ENCODE data around the gene CLDN3.
"Not testable (repeated sequence)": the region's sequence is repeated elsewhere in the genome, so short reads cannot be mapped to it uniquely, and the experiment has no call there.

The CLDN3 gene, protein sequence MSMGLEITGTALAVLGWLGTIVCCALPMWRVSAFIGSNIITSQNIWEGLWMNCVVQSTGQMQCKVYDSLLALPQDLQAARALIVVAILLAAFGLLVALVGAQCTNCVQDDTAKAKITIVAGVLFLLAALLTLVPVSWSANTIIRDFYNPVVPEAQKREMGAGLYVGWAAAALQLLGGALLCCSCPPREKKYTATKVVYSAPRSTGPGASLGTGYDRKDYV

GRCh38 chr7:73770002-73770859 lies at the start of gene CLDN3:
TSS of gene CLDN3 (minus strand) at chr7:73770270. CDS start at chr7:73770049, 221 bp downstream.
- DNase-seq = no peak

DNA sequence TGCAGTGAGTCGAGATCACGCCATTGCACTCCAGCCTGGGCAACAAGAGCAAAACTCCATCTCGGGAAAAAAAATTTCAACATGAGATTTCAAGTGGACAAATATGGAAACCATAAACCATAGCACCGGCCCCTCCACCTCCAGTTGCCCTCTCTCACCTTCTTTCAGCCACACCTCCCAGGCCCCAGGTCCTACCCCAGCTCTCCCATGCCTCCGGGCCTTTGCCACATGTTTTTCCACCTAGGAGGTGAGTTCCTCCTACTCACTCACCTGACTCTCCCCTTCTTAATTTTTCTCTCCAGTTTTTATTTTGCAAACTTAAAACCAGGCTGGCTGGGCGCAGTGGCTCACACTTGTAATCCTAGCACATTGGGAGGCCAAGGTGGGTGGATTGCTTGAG lies 47.1 kb upstream of the CLDN3 start:
- no peak for DNase-seq

- DNase-seq = no peak
These were observed 45.4 kb upstream of the CLDN3 start for GRCh38 chr7:73815436-73815835.

DNA sequence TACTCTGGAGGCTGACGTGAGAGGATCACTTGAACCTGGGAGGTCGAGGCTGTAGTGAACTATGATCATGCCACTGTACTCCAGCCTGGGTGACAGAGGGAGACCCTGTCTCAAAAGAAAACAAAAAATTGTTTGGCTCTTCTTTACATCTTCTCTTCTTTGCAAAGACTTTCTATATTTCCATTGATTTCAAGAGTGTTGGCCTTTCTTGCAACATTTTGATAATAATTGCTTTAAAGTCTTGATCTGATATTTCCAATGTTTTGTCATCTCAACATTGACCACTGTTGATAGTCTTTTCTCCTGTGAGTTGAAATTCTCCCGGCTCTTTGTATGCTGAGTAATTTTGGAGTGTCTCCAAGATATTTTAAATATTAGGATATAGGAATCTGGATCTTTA lies 42.9 kb upstream of the CLDN3 start:
- DNase-seq = no peak

DNA sequence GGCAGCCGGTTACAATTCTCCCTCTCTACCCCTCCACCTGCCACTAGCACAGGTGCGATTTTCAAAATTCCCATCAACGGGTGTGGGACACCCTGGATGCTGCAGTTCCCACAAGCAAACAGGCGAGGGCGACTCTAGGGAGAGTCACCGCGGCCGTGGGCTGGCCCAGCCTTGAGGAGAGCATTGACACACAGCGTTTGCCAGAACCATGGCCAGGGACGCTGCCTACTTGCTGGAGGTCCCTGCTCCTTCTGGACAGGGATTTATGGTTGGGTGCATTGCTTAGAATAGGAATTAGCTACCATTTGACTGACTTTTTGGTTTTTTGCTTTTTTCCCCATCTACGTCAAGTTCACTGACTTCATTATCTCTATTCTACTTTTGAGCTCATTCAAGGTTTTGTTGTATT lies 41.7 kb upstream of the CLDN3 start:
- DNase-seq = no peak

- DNase-seq = no peak
These were observed 40.9 kb upstream of the CLDN3 start for GRCh38 chr7:73810998-73811360.

DNA sequence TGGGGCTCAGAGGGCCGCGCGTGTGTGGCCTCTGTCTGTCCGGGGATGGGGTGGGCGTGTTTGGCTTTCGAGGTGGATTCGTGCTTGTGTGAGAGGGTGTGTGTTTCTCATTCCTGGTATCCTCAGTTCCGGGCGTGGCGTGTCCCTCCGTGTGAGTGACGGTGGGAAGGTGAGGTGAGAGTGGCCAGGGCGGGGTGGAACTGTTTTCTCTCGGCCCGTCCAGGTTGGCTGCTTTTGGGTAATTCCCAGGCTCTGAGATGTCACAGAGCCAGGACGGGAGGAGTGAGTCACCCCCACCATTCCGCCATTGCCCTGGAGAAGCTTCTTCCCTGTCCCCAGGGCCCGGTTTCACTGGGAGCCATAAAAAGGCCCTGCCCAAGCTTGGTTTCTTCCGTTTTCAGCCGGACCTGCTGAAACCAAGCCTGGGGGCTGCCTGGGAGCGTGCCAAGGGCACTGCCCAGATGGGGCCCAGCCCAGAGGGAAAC lies 39.4 kb upstream of the CLDN3 start:
- DNase-seq = no peak

DNA sequence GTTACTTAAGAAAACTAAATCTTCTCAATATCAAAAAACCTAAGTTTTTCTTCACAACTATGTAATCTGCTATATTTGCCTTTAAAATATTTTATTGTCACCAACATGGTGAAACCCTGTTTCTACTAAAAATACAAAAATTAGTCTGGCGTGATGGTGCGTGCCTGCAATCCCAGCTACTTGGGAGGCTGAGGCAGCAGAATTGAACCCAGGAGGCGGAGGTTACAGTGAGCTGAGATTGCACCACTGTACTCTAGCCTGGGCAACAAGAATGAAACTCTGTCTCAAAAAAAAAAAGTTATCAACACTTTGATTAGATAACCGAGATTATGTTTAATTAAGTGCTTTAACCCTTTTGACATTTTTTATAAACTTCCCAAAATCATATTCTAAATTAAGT lies 32.4 kb upstream of the CLDN3 start:
- no peak for DNase-seq

DNA sequence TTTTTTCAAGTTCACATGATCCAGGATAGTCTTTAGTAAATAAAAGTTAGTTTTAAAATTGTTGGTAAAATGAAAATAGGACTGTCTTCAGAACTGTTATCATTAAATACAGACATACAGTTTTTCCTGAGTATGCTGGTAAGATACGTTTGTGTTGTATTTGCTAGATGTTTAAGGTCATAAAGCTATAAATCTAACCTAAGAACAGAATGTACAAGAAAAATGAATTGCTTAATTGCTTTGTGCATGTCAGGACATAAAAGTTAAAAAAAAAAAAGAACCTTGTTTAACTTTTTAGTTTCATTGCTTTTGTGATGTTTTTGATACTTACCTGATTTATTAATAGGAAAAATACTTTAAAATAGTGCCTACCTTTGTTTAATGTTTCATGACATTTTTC lies 31.5 kb upstream of the CLDN3 start:
- no peak for DNase-seq

DNA sequence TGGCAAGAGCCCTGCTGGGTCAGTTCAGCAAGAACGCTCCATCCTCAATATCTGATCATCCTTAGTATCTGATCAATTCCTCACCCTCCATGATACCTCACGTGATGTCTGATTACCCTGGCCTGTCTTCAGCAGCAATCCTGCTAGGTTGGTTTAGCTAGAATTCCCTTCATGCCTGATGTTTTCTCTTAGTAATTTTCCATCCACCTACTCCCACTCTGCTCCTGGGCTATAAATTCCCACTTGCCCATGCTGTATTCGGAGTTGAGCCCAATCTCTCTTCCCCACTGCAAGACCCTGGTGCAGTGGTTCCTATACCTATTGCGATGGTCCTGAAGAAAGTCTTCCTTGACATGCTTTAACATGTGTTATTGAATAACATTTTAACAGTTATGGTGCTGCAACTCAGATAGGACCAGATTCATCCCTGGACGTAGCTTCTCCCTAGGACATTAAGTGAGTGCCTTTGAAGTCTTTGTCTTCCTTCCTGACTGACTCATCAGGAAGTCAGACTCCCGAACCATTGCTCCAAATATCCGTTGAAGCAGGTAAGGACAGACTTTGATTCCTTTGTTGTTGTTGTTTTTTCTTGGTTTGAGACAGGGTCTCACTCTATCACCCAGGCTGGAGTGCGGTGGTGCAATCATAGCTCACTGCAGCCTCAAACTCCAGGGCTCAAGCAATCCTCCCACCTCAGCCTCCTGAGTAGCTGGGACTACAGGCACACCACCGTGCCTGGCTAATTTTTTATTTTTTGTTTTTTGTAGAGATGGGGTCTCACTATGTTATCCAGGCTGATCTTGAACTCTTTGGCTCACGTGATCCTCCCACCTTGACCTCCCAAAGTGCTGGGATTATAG lies 29.4 kb upstream of the CLDN3 start:
- no peak for DNase-seq

DNA sequence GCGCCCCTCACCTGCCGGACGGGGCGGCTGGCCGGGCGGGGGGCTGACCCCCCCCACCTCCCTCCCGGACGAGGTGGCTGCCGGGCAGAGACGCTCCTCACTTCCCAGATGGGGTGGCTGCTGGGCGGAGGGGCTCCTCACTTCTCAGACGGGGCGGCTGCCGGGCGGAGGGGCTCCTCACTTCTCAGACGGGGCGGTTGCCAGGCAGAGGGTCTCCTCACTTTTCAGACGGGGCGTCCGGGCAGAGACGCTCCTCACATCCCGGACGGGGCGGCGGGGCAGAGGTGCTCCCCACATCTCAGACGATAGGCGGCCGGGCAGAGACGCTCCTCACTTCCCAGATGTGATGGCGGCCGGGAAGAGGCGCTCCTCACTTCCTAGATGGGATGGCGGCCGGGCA lies 27.1 kb upstream of the CLDN3 start:
- not testable (repeated sequence) for DNase-seq

DNA sequence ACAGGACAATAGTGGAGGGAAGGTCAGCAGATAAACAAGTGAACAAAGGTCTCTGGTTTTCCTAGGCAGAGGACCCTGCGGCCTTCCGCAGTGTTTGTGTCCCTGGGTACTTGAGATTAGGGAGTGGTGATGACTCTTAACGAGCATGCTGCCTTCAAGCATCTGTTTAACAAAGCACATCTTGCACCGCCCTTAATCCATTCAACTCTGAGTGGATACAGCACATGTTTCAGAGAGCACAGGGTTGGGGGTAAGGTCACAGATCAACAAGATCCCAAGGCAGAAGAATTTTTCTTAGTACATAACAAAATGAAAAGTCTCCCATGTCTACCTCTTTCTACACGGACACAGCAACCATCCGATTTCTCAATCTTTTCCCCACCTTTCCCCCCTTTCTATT lies 26.6 kb upstream of the CLDN3 start:
- DNase-seq = not testable (repeated sequence)

DNA sequence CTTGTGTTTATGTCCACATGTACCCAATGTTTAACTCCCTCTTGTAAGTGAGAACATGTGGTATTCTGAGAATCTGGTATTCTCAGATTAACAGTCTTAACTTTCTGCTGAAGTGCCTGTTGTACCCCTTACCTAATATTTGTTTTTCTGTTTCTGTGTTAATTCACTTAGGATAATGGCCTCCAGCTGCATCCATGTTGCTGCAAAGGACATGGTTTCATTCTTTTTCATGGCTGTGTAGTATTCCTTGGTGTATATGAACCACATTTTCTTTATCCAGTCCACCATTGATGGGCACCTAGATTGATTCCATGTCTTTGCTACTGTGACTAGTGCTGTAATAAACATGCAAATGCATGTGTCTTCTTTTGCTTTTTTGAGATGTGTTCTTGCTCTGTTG lies 25.1 kb upstream of the CLDN3 start:
- DNase-seq = not testable (repeated sequence)

- not testable (repeated sequence) for DNase-seq
These were observed 21.2 kb upstream of the CLDN3 start for GRCh38 chr7:73791170-73791690.

DNA sequence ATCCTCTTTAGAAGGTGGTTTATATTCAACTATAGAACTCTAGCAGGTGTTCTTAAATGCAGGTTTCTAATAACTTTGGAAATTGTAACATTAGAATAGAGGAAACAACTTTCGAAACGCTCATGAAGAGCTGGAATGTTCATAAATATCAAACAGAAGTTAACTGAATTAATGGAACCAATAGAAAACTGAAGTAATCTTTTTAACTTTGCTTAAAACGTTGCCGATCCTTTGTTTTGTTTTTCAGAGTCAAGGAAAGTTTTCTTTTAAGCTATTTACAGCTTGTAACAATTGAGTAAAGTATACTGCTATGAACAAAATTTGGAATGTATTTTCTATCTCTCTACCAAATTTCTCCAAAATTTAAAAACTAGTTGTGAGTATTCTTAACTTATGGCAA lies 19.0 kb upstream of the CLDN3 start:
- DNase-seq = no peak

GRCh38 chr7:73787786-73788048 lies 17.6 kb upstream of the CLDN3 start:
- DNase-seq = not testable (repeated sequence)

DNA sequence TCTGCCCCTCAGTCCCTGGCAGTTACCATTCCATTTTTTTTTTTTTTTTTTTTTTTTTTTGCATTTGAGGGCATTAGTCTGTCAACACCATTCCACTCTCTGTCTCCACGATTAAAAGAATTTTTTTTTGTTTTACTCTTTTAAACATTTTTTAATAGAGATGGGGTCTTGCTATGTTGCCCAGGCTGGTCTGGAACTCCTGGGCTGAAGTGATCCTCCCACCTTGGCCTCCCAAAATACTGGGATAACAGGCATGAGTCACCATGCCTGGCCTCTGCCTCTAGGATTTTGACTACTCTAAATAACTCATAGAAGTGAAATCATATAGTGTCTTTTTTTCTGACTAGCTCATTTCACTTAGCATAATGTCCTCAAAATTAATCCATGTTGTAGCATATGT lies 16.5 kb upstream of the CLDN3 start:
- DNase-seq = no peak

- no peak for DNase-seq
These were observed 9.4 kb upstream of the CLDN3 start for GRCh38 chr7:73779517-73779916.

DNA sequence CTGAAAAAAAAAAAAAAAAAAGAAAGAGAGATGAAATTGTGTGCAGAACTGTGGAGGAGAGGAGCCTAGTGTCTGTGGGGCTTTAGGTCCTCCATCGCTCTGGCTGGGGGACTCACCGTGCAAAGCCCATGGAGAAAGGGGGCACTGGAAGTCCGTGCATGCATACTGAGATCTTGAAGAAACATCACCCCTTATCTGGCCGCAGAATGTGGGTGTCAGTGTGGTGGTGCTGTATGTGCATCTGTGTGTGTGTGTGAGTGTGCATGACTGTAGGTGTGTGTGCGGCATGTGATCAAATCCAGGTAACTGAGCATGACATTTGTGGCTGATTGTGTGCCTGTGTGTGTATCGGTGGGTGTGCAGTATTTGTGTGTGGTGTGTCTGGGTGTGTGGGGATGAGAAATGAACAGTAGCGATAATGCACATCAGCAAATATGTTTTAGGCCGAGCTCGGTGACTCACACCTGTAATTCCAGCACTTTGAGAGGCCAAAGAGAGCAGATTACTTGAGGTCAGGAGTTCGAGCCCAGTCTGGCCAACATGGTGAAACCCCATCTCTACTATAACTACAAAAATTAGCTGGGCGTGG lies 8.8 kb upstream of the CLDN3 start:
- no peak for DNase-seq

DNA sequence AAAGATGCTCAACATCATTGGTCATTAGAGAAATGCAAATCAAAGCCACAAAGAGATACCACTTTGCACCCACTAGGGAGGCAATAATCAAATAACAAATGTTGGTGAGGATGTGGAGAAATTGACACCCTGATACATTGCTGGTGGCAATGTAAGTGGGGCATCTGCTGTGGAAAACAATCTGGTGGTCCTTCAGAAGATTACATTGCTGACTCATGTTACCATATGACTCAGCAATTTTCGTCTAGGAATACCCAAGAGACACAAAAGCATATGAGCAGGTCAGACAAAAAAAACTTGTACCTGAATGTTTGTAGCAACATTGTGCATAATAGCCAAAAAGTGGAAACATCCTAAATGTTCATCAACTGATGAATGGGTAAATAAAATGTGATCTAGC lies 4.9 kb upstream of the CLDN3 start:
- no peak for DNase-seq

DNA sequence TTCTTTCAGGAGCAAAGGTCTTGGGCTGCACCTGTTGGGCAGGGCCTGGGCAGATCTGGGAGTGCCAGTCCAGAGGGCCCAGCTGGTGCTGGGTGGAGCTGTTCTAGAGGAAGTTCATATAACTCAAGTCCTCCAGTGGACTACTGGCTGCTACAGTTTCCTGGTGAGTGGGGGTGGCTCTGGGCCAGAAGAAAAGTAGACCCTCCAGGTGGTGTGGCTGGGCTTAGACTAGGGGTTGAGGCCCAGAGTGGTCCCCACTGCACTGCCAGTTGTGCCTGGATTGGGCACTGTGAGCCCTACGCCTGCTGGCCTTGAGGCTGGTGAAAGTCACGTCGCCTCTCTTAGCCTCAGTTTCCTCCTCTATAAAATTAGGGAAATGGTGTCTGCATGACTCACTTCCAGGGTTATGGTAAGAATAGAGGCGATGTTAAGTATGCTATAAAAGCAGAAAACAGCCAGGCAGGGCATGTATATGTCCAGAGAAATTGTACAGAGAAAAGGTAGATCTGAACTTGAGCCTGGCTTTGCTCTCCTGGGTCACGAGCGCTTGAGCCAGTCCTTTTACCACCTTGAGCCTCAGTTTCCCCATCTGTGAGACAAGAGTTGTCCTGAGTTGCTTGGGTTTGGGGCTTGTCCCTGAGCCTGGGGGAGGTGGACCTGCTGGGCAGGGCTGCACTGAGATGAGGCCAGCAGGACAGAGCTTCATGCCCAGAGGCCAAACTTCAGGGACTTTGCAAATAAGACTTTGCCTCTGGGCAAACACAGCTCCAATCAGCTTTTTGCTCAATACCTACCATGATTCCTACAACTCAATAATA lies 3.8 kb upstream of the CLDN3 start:
- no peak for DNase-seq
